ENCODE results near the gene SMIM41.

SMIM41 gene

DNA sequence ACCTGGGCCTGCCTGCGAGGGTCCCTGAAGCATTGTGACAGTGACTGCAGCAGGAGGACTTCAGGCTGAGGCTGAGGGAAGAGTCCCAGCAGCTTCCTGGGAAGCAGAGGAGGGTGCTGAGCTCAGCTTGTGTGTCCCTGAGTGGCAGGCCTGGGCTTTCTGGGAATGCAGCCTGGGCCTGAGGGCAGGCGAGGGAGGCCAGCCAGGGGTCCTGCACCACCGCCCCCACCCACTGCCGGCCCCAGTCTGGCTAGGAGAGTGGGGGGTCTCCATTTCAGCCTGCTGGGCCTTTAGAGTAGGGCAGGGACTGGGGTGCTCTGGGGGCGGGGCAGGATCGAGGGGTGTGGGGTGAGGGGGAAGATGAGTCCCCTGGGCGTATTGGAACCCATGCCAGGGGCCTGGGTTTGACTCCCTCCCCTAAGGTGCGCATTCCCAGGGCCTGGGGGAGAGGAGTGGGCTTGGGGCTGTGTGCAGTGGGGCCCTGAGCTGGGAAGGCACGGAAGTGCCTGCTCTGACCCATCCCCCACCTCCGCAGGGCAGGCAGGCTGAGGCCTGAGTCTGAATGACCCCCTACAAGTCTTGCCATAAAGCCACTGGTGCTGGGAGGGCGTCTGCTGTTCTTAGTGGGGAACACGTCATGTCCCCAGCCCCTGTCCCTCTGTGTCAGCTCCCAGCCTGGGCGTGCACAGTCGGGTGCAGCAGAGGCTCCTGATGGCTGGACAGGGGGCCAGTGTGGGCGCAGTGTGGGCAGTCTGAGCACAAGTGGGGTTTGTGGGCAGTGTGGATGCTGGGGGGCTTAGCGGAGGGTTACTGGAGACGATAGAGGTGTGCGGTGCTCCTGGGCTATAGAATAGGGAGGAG lies 66.0 kb downstream of the SMIM41 start:
- no peak for DNase-seq (ENCODE audit: low read depth in 1 of 2, low spot score in 1 of 2)

DNA sequence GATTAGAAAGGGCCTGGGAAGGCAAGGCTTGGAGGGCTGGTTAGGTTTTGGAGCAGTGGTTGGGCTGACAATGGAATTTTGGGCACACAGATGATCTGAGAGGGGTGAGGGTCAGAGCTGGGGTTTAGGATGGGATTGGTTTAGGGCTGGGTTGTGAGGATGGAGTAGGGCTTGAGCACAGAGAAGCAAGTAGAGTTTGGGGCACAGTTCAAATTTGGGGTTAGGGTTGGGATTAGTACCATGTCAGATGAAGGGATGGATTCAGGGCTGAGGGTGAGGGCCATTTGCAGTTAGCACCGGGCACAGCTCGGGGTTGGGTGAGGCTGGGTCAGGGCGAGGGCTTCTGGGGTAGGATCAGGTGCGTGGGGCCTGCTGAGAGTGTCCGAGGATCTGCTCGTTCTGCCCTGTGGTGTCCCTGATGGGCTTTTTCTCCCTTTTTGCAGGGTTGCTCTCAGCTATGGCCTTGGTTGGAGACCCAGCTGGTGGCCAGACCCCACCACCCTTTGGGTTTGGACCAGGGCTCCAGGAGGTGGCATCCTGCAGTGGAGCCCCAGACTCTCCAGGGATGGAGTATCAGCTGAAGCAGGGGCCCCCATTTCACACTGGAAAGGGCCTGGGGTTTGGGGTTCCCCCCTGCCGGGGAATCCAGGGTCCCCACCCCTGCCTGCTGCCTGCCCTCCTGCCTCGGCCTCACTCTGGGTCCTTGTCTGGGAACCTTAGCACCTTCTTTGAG lies 66.8 kb downstream of the SMIM41 start:
- no peak for DNase-seq (ENCODE audit: low read depth in 1 of 2, low spot score in 1 of 2)

DNA sequence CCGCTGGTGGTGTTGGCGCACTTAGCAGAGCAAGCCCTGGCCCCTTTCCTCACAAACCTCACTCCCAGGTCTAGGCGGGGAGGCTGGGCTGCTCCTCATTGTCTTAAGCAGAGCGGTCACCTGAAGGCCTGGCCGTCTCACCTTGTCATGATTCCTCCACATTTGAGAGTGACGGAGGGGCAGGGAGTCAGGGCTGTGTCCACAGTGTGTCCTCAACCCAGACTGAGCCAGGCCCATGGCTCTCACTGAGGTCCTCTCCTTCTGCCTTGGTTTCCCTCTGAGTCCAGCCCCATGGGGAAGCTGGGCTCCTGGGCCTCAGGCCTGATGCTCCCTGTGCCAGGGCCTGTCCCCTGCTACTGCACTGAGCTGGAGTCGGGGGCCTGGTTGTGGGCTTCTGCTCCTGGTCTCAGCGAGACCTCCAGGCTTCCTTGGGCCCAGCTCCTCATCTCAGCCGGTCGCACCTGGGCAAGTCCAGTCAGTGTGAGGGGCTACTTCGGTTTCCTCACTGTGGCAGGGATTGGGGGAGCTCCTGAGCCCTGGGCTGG lies 67.4 kb downstream of the SMIM41 start:
- no peak for DNase-seq (ENCODE audit: low read depth in 1 of 2, low spot score in 1 of 2)

DNA sequence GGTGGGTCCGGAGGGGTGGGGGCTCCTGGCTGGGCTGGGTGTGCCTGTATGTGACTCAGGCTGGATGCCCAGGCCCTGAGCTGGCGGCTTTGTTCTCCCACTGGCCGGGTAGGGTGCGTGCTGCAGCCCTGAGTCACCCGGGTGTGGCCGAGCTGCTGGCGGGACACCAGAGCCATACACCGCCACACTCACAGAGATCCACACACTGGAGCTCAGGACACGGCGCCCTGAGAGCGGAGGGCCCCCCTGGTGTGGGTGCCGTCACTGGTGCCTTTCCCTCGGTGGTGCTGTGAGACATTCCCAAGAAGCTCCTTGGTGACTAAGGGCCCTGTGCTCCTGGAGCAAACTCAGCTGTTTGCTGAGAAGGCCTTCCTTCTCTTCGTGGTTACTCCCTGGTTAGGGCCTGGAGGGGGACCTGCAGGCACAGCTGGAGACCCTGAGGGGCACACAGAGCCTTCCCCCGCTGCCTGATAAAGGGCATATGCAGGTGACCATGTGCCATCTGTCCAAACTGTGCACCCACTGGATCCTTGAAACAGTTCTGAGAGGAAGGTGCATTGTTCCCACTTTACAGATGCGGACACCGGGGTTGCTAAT lies 68.0 kb downstream of the SMIM41 start:
- DNase-seq (ENCODE audit: low read depth in 1 of 2, low spot score in 1 of 2), result no peak

DNA sequence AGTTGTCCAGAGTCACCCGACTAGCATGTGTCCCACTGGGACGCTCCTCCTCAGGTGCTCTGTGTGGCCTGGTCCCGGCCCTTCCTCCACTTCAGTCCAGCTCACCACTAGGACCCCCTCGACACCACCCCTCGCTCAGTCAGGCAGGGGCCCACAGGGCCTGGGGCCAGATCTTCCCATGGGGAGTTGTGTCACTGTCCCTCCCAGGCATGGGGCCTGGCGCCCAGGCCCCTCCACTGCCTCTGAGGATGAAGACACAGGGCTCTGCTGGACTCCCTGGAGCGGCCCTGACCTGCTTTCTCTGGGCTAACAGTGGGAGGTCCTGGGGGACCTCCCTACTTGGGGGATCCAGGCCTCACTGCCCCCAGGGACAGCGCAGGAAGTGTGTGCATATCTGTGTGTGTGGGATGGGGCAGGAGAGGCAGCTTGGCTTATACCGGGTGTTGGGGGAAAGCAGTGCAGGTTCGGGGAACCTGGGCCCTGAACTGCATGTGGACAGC lies 68.5 kb downstream of the SMIM41 start:
- no peak for DNase-seq (ENCODE audit: low read depth in 1 of 2, low spot score in 1 of 2)

DNA sequence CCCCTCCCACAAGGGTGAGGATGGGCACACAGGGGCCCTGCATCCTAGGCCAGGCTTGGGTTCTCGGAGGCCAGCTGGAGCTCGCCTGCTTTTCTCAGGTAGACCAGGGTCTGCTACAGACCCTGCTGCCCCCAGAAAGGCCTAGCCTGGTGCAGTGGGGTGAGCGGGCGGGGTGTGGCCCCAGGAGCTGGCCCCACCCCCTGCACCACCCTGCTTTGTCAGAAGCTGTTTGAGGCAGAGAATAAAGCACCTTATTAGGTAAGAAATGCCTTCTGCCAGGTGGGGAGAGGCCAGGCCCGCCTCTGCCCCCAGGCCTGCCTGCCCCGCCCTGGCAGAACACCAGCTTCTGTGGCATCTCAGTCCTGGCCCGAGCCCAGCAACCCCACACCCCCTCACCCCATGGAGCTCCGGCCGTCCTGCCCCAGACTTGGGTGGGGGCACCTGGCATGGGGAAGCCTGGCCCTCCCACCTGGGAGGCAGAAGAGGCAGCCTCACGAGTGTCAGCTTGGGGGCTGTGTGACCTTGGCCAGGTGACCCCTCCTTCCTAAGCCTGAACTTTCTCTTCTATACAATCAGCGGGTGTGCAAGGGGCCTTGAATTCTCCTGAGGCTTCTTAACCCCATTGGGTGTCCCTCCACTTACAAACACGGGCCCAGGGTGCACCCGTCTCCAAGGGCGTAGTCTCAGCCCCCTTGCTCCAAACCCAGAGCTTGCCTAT lies 69.1 kb downstream of the SMIM41 start:
- DNase-seq (ENCODE audit: low read depth in 1 of 2, low spot score in 1 of 2), result no peak

DNA sequence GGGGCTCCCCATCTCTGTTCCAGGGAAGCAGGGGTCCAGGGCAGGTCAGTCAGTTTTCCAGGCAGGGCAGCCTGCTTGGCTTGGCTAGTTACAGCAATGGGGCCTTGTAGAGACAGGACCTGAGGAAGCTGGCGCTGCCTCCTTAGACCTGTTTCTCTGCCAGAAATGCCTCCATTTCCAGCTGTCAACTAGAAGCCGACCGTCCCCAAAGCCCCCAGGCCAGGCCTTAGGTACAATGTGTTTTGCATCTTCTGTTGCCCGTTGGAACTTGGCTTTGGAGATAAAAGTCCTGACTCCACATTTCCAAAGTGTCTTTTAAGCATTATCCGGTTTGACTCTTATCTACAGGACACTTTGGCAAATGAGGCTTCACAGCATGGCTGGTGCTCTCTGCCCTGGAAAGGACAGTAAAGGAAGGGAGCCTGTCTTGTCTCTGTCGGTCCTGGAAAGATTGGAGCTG lies 69.7 kb downstream of the SMIM41 start:
- DNase-seq (ENCODE audit: low read depth in 1 of 2, low spot score in 1 of 2), result no peak

DNA sequence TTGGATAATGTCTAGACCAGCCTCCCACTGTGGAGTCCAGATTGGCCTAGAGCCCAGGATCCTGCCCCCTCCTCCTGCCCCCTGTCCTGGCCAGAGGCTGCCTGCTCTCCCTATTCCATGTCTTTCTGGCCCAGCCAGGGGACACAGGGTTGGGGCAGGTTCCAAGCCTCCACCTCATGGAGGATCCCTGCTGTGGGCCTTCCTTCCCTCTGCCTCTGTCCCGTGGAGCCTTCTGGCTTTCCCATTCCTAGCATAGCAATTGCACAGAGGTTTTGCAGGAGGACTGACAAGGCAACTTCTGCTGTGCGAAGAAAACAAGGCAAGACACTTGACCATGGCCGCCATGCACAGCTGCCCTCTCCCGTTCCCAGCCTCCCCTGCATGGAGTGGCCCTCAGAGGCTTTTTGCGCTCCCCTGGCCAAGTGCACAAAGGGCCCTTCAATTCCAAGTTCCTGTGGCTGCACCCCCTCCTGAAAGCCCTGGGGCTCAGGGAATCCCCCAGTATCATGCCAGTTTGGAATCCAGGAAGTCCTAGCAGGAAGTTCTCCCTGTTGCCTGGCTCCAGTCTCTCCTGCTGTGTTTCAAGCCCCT lies 70.2 kb downstream of the SMIM41 start:
- DNase-seq (ENCODE audit: low read depth in 1 of 2, low spot score in 1 of 2), result no peak

DNA sequence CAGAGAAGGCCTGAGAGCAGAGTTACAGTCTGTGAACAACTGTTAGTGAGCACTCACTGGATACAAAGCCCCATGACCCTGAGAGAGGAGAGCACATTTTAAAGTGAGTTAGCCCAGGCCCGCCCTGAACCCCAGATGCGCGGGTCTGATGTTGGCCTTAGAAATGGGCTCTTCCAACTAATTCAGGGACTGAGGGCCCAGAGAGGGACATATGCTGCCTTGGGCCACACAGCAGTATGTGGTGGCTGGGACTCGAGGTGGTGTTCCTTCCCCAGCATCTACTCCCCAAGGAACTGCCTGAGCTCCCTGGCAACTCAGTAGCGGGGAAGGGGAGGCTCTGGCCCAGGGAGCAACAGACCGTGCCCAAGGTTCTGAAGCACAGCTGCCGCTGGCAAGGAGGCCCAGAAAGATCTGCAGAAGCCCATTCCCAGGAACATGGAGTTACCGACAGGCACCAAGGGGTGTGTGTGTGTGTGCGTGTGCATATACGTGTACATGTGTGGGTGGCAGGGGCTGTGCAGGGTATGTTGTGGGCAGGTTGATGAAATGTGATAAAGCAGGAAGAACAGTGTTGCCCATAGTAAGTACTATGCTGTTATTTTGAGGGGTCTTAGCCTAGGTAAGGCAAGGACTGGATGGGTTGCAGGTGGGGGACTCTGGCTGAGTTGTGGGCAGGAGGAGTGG lies 71.8 kb downstream of the SMIM41 start:
- no peak for DNase-seq (ENCODE audit: low read depth in 1 of 2, low spot score in 1 of 2)

DNA sequence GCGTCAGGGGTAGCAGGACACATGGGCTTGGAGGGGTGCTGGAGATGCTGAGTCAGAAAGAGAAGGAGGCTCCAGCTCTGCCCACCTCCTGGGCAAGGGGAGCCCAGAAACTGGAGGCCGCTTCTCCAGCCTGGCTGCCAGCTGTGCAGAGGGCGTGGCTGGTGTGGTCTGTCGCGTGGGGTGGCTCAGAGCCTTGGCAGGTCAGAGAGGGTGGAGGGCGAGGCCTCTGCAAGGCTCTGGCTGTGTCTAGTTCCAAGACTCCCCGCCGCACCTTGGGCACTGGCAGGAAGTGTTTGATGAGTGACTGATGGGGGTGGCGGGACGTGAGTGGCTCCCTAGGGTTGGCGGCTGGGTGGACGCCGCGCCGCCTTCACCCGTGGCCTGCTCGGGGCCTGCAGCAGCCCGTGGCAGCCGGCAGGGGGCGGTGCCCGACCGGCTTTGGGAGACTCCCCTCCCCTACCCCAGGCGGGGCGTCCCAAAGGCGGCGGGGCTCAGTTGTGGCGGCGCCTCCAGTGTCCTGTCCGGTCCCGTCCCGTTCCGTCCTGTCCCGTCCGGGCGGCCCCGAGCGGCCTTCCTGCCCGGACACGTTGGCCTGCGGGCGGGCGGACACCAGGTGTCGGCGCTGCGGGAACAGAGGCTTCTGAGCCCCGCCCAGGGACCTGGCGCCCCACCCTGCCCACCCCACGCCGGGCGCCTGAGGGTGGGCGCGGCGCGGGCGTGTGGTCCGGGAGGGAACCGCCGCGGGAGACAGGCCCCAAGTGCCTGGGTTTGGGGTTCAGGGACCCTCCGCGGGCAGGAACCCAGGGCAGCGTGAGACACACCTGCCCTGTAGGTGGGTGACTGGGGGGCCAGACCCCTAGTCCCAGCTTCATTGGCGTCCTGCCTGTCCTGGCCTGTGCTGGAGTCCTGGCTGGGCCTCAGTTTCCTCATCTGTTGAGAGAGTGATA lies 72.6 kb downstream of the SMIM41 start:
- peak; percentile 57 to 63 for DNase-seq (ENCODE audit: low read depth in 1 of 2, low spot score in 1 of 2)

DNA sequence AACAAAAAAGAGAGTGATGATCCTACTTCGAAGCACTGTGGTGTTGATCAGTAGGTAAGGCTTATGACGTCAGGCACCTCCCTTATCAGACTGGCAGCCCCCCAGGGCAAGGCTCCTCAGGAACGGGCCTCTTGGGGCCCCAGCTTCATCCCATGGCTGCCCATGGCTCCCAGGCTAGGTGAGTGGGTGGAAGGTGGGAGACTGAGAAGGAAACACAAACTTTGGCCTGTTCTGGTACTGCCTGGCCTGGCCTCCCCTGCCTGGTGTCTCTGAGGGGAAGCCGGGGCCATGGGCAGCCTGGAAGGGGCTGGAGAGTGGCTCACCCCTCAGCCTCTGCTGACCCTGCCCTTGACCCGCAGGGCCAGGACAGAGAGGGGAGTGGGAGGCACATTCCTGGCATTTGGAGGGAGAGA lies 73.4 kb downstream of the SMIM41 start:
- no peak for DNase-seq (ENCODE audit: low read depth in 1 of 2, low spot score in 1 of 2)

DNA sequence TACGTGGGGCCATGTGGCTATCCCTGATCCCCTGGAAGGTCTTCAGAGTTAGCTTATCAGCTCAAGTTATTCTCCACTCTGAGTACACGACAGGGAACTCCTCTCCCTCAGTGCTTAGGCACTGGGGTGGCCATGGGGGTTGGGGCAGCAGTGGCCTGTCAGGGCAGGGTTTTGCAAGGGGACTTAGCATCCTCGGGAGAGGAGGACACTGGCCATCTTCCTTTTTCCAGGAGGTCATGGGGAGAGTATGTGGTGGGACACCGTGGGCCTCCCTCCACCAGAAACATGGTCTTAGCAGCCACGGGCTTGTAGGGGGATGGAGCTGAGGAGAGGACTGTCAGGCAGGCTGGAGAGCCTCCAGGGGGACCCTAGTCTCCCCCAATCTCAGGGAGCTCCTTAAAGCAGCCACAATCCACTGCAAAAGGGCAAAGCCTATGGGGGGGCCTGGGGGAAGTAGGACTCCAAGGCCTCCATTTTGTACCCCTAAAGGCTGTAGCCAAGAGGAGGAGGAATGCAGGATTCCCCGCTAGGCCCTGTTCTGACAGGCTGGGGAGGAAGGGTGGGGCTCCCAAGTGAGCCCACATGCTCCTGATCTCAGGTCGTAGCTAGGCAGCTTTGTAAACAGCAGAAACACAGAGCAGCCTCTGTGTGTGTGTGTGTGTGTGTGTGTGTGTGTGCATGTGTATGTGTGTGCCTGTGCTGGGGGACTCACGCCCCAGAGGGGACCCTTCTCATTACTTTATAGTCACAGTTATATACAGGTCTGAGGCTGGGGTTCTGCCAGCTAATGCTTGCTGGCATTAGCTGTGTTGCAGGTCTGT lies 75.8 kb downstream of the SMIM41 start:
- DNase-seq (ENCODE audit: low read depth in 1 of 2, low spot score in 1 of 2), result no peak

DNA sequence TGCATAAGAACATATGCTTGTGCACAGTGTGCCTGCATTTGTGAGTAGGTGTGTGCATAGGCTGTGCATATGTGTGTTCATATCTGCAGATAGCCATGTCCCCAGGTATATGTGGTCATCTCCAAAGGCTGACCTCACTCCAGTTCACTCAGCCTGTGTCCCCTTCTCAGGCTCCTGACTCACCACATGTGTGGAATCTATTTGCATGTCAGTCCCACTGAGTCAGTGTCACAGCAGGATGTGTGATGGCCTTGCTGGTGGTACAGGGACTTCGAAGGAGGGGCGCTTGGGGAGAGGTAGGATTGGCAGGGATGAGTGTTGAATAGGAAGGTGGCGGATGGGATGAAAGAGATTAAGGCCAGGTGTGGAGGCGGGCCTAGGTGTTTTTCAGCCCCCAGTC lies 76.8 kb downstream of the SMIM41 start:
- no peak for DNase-seq (ENCODE audit: low read depth in 1 of 2, low spot score in 1 of 2)

DNA sequence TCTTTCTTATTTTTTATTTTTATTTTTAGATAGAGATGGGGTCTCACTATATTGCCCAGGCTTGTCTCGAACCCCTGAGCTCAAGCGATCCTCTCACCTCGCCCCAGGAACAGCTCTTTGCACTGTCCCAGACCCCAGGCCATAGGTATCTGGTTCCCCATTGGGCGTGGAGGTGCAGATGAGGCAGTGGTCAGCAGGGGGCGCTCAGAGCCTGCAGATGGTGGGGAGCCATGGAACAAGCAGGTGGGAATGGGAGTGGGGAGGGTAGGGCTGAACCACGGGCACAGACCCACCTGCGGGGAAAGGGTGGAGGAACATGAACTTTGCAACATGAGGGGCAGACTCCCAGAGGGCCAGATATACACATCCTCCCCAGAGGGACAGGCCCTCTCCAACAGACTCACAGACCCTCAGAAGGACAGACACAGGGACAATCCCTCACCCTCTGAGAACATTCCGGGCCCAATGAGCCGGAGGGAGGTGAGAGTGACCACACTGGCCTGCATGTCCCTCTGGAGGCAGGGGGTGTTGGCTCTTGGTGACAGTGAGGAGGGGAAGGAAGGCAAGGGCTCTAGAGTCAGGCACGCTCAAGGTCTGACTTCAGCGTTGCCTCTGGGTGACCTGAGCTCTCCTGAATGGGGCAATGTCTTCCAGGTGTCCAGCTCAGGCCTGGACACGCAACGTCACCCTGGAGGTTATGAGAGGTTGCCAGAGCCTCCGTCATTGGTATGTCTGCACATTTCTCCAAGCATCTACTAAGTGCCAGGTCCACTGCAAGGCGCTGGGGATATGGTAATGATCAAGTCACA lies 77.5 kb downstream of the SMIM41 start:
- peak; percentile 52 to 62 for DNase-seq (ENCODE audit: low read depth in 1 of 2, low spot score in 1 of 2)

DNA sequence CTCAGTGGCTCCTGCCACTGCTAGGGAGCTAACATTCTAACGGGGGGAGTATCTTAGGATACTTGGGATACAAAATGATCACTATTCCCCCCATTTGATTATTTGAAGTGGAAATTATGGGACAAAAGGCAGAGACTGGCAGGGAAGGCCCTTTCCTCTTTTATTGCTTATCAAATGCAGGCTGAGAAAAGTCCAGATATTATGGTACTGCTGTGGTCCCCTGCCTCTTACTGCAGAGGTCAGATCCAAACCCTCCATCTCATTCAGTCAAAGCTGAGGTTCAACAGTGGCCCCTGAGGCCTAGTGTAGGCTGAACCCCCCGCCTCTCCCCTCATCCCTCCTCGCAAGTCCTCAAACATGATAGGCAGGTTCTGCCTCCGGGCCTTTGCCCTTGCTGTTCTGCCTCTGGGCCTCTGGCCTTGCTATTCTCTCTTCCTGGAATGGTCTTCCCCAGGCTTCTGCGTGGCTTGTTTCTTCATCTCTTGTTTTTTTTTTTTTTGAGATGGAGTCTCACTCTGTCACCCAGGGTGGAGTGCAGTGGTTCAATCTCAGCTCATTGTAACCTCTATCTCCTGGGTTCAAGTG lies 78.2 kb downstream of the SMIM41 start:
- no peak for DNase-seq (ENCODE audit: low read depth in 1 of 2, low spot score in 1 of 2)

All from activated T-helper 1 cell treated with anti-CD3 and anti-CD28 coated beads, Interleukin-2, amount 50 U/mL, for 16 hours (primary cell).